ENCODE data around the gene RPS3A.
"Not testable (repeated sequence)": the region's sequence is repeated elsewhere in the genome, so short reads cannot be mapped to it uniquely, and the experiment has no call there.

Gene RPS3A

DNA sequence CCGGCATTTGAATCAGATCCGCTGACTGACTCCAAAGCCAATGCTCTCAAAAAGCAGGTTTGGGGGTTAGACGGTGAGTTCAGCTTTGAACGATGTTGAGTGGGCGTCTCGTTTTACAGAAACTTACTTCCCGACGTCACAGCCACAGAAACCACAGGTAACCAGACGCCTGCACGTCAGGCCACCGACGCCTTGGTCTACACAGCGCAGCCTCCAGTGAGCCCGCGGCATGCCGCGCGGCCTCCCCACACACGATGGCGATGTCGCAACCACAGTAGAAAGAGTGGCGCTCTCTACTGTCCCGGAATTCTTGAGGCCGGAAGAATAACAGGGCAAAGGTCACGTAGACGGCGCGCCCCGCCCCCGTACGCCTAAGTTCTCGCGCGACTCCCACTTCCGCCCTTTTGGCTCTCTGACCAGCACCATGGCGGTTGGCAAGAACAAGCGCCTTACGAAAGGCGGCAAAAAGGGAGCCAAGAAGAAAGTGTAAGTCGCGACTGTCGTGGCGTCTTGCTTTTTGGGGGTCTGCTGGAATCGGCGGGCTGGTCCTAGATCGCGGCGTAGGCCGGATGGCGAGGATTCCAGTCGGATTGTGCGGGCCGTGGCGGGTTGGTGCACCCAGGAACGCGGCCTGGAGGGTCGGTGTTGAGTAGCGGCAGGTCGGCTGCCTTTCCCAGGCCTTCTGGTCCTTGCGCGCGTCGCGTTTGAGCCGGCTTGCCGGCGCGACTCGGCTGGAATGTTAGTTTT is at the start of gene RPS3A:
RPS3A (plus strand) TSS at position 400 of the 747 bp plus-strand sequence; CDS start at position 425, 25 bp downstream.
- DNase-seq: peak; percentile 94

DNA sequence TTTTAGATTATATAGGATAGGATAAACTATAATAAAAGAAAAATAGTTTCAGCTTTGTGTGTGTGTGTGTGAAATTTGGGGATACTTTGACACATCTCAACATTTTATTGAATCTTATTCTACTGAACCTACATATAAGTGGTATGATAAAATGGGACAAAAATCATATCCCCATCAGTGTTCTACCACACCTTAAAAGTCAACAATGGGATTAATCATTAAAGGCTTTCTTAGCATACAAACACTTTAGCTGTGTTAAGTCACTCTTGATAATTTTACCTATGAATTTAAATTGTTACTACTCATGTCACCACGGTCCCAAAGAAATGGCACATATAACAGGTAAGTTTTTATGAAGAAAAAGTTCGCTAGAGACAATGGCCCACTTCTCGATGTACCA is 46.6 kb upstream of the RPS3A start:
- DNase-seq: no peak

DNA sequence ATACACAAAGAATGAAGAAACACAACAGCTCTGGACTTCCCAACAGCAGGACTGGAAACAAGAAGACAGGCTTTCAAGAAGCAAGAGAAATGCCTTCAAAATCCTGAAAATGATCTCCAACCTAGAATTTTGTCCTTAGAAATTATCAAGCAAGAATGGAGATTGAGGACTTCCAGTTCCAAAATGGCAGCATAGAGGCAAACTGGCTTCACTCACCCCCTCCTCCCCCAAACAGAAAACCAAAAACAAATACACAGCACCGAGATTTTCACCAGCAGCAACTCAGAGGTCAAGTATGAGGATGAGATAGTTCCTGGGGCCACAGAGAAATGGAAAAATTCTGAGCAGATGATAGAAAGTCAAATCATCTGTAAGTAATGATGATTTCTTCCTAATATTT is 43.9 kb upstream of the RPS3A start:
- peak; percentile 23 for DNase-seq

DNA sequence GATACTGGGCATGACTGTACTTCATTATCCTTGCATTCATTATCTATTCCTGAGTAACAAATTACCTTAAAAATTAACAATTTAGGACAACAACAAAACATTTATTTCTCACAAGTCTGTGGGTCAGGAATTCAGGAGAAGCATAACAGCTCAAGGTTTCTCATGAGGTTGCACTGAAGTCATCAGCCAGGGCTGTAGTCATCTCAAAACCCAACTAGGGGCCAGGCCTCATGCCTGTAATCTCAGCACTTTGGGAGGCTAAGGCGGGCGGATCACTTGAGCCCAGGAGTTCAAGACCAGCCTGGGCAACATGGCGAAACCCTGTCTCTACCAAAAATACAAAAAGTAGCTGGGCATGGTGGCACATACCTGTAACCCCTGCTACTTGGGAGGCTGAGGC is 36.3 kb upstream of the RPS3A start:
- not testable (repeated sequence) for DNase-seq

DNA sequence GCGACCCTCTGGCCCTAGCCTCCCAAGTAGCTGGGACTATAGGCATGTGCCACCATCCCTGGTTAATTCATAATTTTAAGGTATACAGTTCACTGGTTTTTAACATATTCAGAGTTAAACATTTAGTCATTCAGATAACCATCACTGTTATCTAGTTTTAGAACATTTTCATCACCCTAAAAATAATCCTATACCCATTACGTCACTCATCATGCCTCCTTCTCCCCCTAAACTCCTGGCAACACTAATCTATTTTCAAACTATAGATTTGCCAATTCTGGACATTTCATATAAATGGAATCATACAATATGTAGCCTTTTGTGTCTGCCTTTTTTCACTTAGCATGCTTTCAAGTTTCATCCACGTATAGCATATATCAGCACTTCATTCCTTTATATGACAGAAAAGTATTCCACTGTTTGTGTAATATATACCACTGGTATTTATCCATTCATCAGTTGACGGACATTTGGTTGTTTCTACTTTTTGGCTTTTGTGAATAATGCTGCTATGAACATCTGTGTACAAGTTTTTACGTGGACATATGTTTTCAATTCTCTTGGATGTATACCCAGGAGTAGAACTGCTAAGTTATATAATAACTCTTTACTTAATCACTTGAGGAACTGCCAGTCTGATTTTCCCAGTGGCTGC is 32.0 kb upstream of the RPS3A start:
- DNase-seq: no peak

DNA sequence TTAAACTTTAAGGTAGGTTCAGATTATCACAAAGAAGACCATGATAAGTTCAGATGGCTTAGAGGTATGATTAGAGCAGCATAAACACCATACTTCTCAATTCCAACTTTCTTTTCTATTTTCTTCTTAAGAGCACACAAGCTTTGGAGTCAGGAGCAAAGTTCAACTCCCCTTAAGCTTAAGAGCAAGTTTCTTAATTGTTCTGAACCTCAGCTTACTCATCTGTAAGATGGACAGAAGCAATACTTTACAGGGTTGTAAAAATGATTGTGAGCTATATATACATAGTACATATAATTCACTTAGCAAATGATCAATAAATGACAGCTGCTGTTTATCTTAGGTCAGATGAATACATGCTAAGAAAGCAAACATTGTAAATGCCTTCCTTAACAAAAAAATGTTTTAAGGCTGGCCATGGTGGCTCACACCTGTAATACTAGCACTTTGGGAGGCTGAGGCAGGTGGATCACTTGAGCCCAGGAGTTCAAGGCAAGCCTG is 25.0 kb upstream of the RPS3A start:
- no peak for DNase-seq

DNA sequence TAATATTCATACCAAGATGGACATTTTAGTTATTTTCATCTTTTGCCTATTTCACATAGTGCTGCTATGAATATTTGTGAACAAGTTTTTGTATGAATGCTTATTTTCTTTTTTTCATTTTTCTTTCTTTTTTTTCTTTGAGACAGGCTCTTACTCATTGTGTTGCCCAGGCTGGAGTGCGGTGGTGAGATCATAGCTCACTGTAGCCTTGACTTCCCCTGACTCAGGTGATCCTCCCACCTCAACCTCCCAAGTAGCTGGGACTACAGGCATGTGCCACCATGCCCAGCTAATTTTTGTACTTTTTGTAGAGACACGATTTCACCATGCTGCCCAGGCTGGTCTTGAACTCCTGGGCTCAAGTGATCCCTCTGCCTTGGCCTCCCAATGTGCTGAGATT is 21.4 kb upstream of the RPS3A start:
- DNase-seq: not testable (repeated sequence)

DNA sequence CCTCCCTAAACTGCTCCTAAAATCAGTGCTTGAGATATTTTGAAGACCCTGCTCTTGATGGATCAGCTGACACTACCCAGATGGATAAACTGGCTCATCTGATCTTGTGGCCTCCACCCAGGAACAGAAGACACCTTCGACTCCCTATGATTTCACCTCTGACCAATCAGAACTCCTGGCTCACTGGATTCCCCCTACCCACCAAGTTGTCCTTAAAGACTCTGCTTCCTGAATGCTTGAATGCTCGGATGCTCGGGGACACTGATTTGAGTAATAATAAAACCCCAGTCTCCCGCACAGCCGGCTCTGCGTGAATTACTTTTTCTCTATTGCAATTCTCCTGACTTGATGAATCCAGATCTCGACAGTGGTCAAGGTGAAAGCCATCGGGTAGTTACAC is 12.0 kb upstream of the RPS3A start:
- DNase-seq: no peak

DNA sequence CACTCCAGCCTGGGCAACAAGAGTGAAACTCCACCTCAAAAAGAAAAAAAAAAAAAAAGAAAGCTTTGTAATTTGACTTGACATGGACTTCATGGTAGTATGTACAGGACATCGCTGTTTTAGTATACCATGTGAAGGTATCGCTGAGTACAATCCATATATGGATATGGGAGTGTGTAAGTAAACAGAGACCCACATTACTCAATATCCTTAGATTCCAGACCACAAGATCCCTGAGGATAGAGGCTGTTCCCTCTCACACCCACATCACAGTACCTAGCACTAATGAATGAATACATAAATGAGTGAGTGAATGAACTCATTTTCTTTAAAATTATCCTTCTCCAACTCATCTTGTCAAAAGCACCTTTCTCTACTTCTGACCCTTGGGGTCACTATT is 8.4 kb upstream of the RPS3A start:
- no peak for DNase-seq

DNA sequence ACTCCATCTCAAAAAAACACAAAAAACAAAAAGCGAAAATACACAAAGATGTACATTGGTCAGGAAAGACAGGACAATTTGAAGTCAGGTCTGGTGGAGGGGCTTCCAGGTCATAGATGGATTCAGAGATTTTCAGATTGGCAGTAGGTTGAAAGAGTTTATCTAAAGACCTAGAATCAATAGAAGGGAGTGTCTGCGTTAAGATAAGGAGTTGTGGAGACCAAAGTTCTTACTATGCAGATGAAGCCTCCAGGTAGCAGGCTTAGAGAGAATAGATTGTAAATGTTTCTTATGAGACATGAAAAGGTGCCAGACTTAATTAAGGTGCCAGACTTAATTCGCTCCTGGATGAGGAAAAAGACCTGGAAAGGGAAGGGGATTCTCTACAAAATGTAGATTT is 6.9 kb upstream of the RPS3A start:
- no peak for DNase-seq

DNA sequence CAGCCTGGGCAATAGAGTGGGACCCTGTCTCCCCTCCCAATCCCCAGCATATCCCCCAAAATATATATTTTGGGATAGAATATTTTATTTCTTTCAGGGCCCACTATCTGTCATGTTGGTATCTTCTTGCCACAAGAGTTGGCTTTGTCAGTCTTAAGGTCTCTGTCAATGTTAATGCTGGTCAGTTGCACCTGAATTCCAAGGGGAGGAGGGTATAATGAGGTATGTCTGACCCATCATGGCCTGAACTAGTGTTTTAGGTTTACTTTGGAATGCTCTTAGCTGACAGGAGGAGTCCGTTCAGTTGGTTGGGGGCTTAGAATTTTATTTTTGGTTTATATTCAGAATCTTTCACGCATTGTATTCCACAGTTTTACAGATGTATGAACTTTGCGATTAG is 6.2 kb upstream of the RPS3A start:
- DNase-seq: no peak

DNA sequence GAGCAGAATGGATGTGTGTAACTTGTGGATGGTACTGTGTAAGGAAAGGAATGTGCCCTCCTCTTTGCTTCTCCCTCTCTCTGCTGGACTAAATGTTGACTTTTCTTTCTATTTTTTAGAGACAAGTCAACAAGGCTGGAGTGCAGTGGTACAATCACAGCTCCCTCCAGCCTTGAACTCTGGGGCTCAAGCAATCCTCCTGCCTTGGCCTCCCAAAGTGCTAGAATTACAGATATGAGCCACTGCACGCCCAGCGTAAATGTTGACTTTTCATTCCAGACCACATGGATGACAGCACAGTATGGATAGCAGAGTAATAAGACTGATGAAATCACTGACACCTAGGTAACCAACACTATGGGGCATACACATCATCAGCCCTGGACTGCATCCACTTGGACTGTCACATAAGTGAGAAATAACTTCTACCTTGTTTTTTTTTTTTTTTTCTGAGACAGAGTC is 5.1 kb upstream of the RPS3A start:
- DNase-seq: no peak

DNA sequence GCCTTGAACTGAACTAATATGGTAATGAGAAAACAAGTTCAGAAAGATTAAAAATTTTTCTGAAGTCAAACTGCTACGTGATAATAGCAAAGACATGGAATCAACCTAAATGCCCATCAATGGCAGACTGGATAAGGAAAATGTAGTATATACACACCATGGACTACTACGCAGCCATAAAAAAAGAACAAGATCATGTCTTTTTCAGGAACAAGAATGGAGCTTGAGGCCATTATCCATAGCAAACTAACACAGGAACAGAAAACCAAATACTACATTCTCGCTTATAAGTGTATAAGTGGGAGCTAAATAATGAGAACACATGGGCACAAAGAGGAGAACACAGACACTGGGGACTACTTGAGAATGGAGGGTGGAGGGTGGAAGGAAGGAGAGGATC is 4.3 kb upstream of the RPS3A start:
- no peak for DNase-seq

DNA sequence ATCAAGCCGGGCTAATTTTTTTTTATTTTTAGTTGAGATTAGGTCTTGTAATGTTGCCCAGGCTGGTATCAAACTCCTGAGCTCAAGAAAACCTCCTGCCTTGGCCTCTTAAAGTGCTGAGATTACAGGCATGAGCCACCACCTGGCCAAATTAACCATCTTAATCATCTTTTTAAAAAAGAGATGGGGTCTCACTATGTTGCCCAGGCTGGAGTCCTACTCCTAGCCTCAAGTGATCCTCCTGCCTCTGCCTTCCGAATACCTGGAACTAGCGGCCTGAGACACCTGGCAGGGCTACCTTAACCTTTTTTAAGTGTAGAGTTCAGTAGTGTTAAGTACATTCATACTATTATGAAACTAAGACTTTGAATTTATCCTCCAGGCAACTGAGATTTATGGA is 1.7 kb upstream of the RPS3A start:
- no peak for DNase-seq

DNA sequence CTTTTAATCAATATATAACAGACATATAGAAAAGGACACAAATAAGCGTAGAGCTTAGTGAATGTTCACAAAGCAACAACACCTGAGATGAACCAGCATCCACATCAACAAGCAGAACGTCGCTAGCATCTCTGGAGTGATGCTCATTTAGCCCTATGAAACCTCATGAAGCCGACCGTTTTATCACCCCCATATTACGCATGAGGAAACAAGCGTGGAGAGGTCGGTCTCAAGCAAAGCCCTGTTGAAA is 524 bp upstream of the RPS3A start:
- DNase-seq: no peak

DNA sequence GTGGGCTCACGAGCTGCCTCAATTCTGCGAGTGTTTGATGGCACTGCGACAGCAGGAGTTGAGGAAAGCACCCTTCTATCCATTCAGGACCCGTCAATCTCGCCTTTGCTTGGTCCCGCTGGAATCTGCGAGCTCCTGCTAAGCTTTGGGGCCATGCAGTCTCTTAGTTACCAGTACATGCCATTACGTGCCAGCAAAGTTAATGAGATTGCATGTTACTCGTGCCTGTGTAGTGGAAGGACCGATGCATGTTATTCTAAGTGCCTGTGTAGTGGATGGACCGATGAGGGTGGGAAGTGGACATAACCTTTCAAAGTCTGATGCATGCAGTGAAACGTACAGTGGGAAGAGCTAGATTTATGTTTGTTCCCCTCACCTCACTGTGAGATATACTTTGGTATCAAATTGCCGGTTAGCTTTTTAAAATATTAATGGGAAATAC is 569 bp downstream of the RPS3A start:
- peak; percentile 28 for DNase-seq

DNA sequence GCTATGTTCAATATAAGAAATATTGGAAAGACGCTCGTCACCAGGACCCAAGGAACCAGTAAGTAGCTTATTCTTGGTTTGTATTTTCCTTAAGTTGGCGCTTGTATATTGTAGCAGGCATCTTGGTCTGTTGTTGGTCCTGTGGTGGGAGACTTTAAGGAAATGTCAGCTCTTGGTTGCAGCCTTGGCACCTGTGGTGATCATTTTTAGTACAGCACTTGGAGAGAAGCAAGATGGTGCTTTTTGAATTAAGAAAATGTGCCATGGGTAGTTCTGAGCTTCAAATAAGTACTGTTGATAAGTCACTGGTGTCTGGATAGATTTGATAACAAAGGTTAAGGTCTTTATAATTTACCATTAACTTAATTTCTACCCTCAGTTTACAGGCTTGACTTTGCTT is 1.1 kb downstream of the RPS3A start:
- DNase-seq: no peak

DNA sequence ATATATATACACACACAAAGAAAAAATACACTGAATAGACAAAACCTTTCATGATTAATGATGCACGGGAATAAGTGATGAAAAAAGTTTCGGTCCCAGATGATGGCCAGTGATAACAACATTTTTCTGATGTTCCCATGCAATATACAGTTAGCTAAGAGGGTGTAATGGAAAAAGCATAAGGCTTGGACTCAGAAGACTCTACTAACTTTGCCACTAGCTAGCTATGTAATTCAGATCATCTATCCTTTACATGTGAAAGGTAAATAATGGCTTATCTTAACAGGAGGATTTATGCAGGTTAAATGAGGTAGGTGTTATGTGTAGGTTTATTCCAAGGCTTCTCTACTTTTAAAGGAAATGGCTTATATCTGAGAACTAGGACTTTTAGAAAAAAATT is 4.3 kb downstream of the RPS3A start:
- DNase-seq: no peak

DNA sequence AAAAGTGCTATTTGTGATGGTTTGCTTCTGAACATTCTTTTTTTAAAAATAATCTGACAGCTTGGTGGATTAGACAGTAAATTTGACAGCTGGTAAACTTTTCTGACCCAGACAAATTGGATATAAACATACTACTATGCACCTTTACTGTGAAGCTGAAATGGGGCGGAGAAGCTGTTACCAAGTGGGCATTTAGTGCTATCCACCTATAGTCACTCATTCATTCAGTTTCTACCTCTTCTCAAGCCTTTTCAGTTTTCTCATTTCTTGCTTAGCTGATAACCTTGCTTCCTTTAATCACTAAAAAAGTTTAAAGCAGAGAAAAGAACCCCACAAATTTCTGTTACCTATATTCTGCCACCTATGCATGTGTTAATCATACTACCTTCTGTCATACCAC is 5.2 kb downstream of the RPS3A start:
- DNase-seq: no peak

DNA sequence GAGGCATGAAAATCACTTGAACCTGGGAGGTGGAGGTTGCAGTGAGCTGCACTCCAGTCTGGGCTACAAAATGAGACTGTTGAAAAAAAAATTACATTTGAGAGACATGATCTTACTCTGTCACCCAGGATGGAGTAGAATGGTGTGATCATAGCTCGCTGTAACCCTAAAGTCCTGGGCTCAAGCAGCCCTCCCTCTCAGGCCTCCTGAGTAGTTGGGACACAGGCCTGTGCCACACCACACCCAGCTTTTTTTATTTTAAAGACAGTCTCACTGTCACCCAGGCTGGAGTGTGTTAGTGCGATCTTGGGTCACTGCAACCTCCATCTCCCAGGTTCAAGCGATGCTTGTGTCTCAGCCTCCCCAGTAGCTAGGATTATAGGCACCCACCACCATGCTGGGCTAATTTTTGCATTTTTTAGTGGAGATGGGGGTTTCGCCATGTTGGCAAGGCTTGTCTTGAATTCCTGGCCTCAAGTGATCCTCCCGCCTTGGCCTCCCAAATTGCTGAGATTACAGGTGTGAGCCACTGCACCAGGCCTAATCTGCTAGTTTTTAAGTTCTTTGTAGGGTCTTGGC is 6.1 kb downstream of the RPS3A start:
- no peak for DNase-seq

DNA sequence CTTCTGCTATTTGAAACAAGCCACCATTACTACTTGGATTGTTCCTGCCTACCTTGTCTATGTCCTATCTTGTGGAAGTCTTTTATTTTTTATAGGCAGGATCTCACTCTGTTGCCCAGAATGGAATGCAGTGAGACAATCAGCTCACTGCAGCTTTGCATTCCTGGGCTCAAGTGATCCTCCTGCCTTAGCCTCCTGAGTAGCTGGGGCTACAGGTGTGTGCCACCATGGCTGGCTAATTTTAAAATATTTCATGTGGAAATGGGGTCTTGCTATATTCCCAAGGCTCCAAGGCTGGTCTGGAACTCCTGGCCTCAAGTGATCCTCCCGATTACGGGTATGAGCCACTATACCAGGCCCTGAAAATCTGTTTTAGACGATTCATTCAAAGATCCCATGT is 7.6 kb downstream of the RPS3A start:
- no peak for DNase-seq

DNA sequence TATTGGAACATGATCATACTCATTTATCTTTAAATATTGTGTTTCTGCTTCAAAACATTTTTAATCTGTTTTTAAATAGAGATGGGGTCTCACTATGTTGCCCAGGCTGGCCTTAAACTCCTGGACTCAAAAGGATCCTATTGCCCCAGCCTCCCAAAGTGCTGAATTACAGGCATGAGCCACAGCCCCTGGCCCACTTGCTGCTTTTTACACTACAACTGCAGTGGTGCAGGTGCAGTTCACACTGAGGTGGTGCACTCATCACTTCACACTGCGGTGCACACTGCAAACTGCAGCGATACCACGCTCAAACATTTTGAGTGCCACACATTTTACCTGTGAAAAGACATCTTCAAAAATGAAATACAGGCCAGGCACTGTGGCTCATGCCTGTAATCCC is 10.8 kb downstream of the RPS3A start:
- no peak for DNase-seq

DNA sequence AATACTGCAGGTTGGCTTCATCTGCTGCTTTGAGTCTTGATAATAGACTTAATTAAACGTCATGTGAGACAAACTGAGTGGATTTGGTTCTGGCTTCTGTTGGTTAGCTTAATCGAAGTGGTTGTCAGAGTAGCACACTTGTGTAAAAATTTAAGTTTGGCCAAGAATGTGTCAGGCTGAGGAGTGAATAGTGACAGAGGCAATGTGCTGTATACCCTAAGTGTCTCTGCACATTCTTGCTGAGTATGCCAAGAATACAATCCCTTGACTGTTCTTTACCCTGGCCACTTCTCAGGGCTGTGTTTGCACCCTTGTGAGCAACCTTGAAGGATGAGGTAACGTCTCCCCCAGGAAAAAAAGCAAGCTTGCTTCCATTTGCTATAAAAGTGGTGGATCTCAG is 14.9 kb downstream of the RPS3A start:
- DNase-seq: no peak

DNA sequence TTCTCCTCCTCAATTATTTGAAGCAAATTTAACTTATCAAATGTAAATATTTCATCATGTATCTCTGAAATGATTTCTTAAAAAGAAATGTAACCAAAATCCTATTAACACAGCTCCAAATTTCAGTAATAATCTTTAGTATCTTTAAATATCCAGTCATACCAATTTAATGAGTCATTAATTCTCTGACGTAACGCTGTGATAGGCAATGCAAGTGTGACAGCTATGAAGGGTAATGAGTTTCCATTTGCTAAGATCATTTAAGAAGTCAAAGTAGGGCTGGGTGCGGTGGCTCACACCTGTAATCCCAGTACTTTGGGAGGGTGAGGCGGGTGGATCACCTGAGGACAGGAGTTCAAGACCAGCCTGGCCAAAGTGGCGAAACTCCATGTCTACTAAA is 15.6 kb downstream of the RPS3A start:
- DNase-seq: peak; percentile 41

Data from EL (cell line).